PC-9 (cell line): Measurements from ENCODE around the gene OR2V1.

Experiments
- EZH2 ChIP-seq: fragments of 200-600 bp; sonication (generic); IDR thresholded peaks from 2 replicates; pipeline ENCODE4 v1.8.0; 2017; ENCODE audit warnings: antibody characterized with exemption, low read depth
- TF ChIP-seq, protein P1 (sequence below): fragments of 200-600 bp; sonication (generic); conservative IDR thresholded peaks from 2 replicates; pipeline ENCODE4 v1.6.1; 2017; ENCODE audit warnings: mixed run types, antibody characterized with exemption, mild to moderate bottlenecking, moderate library complexity

DNA sequence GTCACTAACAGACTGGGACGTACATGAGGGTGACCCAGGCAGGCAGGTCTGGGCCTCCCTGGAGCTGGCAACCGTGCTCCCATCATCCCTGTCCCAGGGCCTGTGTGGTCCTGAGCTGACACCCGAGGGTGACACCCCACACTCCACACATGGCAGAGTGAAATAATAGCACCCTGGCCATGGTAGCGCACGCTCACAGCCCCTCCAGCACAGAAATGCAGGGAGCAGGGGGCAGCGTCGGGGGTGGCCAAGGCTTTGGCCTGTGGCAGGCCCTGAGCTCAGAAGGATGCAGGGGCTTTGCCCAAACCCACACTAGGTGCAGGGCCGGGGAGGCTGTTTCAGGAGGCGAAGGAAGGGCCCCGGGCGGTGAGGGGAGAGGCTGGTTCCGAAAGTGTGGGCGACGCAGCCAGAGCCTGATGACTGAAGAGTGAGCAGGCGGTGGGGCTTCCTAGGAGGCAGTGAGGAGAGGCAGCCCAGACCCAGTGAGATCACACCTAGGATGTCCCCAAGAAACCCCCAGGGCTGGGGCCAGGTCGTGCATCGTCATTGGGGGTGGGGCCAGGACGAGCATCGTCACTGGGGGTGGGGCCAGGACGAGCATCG, 29.3 kb upstream of the OR2V1 start:
- TF ChIP-seq, protein P1, sequence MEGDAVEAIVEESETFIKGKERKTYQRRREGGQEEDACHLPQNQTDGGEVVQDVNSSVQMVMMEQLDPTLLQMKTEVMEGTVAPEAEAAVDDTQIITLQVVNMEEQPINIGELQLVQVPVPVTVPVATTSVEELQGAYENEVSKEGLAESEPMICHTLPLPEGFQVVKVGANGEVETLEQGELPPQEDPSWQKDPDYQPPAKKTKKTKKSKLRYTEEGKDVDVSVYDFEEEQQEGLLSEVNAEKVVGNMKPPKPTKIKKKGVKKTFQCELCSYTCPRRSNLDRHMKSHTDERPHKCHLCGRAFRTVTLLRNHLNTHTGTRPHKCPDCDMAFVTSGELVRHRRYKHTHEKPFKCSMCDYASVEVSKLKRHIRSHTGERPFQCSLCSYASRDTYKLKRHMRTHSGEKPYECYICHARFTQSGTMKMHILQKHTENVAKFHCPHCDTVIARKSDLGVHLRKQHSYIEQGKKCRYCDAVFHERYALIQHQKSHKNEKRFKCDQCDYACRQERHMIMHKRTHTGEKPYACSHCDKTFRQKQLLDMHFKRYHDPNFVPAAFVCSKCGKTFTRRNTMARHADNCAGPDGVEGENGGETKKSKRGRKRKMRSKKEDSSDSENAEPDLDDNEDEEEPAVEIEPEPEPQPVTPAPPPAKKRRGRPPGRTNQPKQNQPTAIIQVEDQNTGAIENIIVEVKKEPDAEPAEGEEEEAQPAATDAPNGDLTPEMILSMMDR = no peak
- no peak for TF ChIP-seq EZH2
